ENCODE results near the gene SOWAHC.

The SOWAHC gene

DNA sequence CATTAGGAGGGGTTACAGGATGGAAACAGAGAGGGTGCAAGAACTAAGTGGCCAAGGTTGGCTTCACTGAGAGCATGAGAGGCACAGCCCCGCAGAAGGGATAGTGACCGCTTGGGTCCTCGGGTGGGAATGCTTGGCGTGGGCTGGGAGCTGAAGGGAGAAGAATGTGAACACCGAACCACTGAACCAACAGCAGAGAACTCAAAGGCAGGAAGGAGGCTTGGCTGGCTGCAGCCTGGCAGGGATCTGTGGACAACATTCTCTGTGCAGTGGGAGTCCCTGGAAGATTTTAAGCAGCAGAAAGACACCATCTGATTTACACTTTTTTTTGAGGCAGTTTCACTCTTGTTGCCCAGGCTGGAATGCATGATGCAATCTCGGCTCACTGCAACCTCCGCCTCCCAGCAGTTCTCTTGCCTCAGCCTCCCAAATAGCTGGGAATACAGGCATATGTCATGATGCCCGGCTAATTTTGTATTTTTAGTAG lies 33.9 kb downstream of the SOWAHC start:
- no peak for DNase-seq

DNA sequence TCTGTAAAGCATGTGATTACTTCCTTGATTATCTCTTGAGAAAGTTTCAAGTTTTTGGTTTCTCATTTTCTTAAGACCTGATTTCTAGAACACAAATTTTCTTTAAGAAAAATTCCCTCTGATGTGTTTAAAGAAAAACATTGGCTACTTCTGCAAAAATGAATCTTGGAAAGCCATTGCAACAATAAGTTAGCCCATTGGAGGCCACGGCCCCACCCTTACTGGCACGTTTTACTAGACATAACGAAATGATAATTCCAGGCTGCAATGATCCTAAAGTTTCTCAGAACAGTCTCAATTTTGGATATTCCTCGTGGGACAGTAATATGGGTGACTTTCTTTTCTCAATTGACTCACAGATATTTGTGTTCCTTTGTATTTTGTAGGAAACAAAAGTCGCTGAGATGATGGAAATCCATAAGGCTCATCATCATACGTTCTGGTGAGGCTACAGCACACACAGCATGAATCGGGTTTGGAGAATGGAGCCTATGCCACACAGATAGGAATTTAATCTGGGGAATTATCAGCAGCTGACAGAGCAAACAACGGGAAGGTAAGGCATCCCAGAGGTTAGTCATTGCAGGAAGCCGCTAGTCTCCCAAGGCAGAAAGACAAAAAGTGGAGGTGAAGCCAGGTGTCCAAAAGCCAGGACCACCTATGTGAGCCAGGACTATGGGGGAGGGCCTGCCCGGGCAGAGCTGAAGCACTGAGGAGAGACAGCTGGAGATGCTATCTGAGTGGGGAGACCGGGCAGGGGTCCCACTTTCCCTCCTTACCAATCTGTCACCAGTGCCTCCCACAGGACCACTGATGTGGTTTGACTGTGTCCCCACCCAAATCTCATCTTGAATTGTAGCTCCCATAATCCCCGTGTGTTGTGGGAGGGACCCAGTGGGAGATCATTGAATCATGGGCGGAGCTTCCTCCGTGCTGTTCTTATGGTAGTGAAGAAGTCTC lies 35.9 kb downstream of the SOWAHC start:
- no peak for DNase-seq

DNA sequence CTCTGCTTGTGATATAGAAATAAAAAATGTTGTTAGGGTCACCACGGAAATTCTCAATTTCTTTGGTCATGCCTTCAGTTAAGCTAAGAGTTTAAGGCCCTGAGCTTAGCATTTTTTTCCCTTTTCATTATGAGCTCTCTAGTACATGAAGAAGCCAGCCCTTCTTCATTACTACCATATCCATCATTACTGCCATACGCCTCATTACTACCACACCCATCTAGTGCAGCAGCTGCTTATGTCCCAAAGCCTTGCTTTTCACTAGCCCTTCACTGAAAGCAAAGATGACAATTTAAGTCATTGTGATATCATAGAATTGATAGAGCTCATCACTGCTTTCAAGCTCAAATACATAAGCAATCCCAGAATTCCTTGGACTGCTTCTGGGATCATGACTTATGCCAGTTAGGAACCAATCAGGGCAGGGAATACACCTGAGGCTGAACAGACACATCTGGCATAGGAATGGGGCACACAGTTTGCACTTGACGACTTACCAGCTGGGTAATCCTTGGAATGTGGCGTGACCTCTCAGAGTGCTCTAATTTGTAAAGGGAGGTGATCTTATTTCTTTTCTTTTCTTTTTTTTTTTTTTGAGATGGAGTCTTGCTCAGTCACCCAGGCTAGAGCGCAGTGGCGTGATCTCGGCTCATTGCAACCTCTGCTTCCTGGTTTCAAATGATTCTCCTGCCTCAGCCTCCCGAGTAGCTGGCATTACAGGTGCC lies 40.3 kb downstream of the SOWAHC start:
- DNase-seq, result no peak

DNA sequence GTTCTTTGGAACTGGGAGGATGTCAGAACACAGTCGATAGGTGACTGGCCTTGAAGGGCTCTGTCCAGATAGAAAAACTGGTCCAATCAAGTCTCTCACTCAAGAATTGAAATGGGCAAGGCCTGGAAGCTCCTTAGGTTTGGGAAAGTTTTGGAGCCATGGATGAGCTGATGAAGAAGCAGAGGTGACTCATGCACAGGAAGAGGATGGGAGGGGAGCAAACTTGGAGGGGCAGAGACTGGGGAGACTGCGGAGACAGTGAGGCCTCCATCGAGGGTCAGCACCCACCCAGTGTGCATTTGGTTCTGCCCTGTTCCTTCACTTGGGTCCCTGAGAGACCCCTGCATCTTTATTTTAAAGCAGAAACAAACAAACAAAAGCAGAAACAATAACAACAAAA lies 41.1 kb downstream of the SOWAHC start:
- DNase-seq, result no peak

DNA sequence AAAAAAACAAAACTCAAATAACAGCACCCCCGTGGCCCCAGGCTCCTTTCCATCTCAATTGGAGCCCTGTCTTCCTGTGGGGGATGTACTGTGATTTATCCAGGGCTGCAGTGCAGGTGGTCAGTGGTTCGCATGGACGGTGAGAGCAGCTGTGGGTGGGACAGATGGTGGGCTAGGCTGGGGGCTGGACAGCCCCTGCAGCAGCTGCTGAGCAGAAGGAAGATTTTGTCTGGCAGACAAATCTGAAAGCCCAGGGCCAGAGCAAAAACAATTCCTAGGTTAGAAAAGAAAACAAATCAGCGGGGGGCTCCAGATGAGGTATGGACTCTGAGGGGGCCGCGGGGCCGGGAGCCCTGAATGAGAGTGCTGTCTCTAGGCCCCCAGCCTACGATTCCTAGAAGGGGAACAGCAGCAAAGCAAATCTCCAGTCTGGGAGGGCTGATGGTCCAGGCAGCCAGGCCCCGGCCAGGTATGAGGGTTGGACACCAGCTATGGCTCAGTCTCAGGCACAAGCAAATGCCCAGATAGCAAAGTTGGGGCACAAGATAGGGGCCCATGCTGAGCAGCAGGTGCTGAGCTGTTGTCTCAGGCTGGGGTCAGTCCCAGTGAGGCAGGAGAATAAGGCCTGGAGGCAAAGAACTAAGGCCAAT lies 45.4 kb downstream of the SOWAHC start:
- no peak for DNase-seq

DNA sequence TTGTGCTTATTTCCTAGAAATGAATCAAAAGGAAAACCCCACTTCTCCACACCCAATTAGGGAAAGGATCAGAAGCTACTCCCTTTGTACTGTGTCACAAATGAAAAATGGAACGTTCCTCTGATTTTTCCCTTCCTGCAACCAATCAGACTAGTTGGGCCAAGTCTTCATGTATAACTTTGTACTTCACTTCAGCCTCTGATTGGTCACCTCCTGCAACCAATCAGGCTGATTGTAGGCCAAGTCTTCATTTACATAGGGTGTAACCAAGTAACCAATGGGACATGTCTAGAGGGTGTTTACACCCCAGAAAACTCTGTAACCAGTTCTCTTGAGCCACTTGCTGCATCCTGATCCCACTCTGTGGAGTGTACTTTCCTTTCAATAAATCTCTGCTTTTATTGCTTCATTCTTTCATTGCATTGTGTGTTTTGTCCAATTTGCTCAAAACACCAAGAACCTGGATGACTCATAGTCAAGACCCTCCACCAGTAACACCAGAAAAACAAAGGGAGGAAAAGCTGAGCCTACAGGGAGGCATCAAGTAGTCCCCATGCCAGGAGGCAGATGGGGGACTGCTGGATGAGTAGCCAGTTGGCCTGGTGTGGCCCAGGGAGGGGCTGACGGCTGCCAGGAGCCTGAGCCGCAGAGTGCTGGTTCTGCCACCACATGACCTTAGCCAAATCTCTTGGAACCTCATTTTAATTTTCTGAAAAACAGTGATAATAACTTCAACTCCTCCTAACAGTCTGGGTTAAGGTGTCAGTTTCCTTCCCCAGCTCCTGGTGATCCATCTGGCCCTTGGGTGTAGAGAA lies 46.1 kb downstream of the SOWAHC start:
- DNase-seq, result no peak

DNA sequence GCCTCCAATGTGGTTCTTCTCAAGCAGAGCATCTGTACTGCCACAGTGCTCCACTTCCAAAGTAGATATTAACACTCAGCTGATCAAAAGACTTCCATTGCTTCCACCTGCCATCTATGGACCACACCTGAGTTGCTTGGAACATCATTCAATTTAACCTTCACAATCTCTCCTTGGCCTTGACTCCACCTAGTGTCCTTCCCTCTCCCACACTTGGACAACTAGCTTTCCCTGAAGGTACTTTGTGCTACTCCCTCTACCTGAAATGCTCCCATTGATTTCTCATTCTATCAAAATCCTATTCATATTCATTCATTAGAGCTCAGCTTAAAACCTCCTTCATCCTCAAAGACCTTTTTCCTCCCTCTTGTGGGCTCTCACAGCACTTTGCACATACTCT lies 48.7 kb downstream of the SOWAHC start:
- DNase-seq, result no peak

DNA sequence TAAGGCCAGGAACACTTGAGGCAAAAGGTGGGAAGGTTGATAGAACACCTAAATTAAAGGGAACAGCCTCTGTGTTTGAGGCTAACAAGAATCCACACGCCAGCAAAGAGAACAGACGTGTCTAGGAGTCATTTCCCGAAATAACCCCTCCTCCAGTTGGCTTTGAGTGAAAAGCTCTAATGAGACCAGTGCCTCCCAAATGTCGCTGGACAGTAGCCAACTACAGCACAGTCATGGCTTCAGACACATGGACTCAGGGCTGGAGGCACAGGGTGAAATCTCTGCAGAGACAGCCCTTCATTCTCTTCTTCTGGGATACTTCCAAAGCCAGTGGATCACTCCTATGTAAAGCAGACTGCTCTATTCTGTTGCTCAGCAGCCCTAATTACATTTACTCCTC lies 49.6 kb downstream of the SOWAHC start:
- DNase-seq, result peak; percentile 68

DNA sequence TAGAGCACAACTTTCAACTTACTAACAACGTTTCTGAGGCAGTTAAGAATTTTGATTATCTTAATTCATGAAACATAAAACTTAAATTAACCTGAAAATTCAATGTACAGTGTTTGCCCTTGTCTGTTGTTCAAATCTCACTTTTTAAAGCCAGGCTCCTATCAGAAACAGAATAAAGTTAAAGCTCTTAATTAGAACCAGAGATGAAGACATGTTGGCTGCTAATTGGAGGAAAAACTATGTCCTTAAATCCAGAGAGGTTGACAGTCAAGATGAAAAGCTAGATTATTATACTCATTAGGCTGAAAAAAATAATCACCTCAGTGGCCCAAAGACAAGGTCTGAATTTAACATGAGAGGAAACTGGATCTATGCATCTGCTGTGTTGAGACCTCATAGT lies 52.3 kb downstream of the SOWAHC start:
- no peak for DNase-seq

All from right forelimb (tissue), 1 donor.